A673 (cell line): ENCODE data around the gene STT3A. TPM values are rescaled to one million over a fixed set of nuclear protein-coding genes. Genes with fewer than 3 reads are reported as not detected.

Experiments used
- Bru-seq: library from RNA; stranded (reverse); fragments of 400-500 nt; gene quantifications from one replicate; lab custom pipeline; 2021; lab: Mats Ljungman, UMichigan
- BruChase-seq, 2 experiments: library from RNA; stranded (reverse); fragments of 400-500 nt; gene quantifications; one replicate each; lab custom pipeline; 2021; lab: Mats Ljungman, UMichigan
- BruUV-seq: library from RNA; stranded (reverse); fragments of 400-500 nt; replicated peaks from 2 replicates; lab custom pipeline; 2021; lab: Mats Ljungman, UMichigan
- CTCF ChIA-PET: fragments of 300-600 bp; sonication (Branson Sonifier 250); formaldehyde crosslinking; loops from one replicate; lab custom pipeline; 2022; ENCODE audit warnings: antibody characterized with exemption; lab: Charles Lee
- POLR2A ChIA-PET: fragments of 300-600 bp; sonication (Branson Sonifier 250); formaldehyde crosslinking; loops from one replicate; lab custom pipeline; 2022; ENCODE audit warnings: antibody characterized with exemption; ENCODE audit not compliant: low non-redundant PET; lab: Charles Lee
- DNase-seq: peaks from one replicate; pipeline ENCODE4 v3.0.0-alpha.2; 2015; ENCODE audit warnings: low spot score
- H3K27ac ChIP-seq: fragments of 200-600 bp; sonication (generic); 2 replicates; pipeline ENCODE4 v1.5.1; 2016; ENCODE audit warnings: mixed run types, low read depth, mild to moderate bottlenecking, mixed read lengths, antibody characterized with exemption, low read length; ENCODE audit not compliant: poor library complexity, severe bottlenecking
- H3K27me3 ChIP-seq: fragments of 200-600 bp; sonication (generic); replicated peaks from 2 replicates; pipeline ENCODE4 v1.6.1; 2017; ENCODE audit warnings: mixed run types, low read depth, mild to moderate bottlenecking, mixed read lengths, antibody characterized with exemption, low read length; ENCODE audit not compliant: insufficient read depth, poor library complexity
- H3K36me3 ChIP-seq: fragments of 200-600 bp; sonication (generic); 2 replicates; pipeline ENCODE4 v1.6.1; 2016; ENCODE audit warnings: mixed run types, mild to moderate bottlenecking, mixed read lengths, antibody characterized with exemption, low read length; ENCODE audit not compliant: insufficient read depth, poor library complexity, severe bottlenecking
- H3K4me1 ChIP-seq: fragments of 200-600 bp; sonication (generic); 2 replicates; pipeline ENCODE4 v1.6.1; 2017; ENCODE audit warnings: mixed run types, mild to moderate bottlenecking, mixed read lengths, antibody characterized with exemption, low read length; ENCODE audit not compliant: insufficient read depth, poor library complexity, severe bottlenecking
- H3K4me3 ChIP-seq: fragments of 200-600 bp; sonication (generic); 2 replicates; pipeline ENCODE4 v1.5.1; 2016; ENCODE audit warnings: low read depth, mixed run types, mild to moderate bottlenecking, mixed read lengths, low read length; ENCODE audit not compliant: poor library complexity, severe bottlenecking
- H3K9me3 ChIP-seq: fragments of 200-600 bp; sonication (generic); 2 replicates; pipeline ENCODE4 v1.6.1; 2016; ENCODE audit warnings: mixed run types, low read depth, mild to moderate bottlenecking, mixed read lengths, antibody characterized with exemption, low read length; ENCODE audit not compliant: poor library complexity, severe bottlenecking
- EZH2 ChIP-seq: fragments of 200-600 bp; sonication (generic); IDR thresholded peaks from 2 replicates; pipeline ENCODE4 v1.6.1; 2017; ENCODE audit warnings: borderline replicate concordance, low read depth, mild to moderate bottlenecking, mixed read lengths, antibody characterized with exemption, low read length; ENCODE audit not compliant: poor library complexity, severe bottlenecking
- intact Hi-C: fragments of 100-400 bp; cut with micrococcal nuclease; formaldehyde crosslinking; loops from one replicate; pipeline ENCODE4 v1.10.0; 2022; ENCODE audit not compliant: unreplicated experiment
- long read RNA-seq: library from polyadenylated mRNA; stranded (forward); transcript quantifications from one replicate; pipeline ENCODE4 v2.0.0, GENCODE V29; 2022
- total RNA-seq: library from RNA; stranded (reverse); gene quantifications from 2 replicates; pipeline ENCODE4 v1.2.3, GENCODE V29; 2021
- TF ChIP-seq, protein P1 (sequence below): fragments of 300-800, 200-600 bp; sonication (generic); conservative IDR thresholded peaks from 2 replicates; pipeline ENCODE4 v1.5.1; 2017; ENCODE audit warnings: low read depth, mild to moderate bottlenecking, antibody characterized with exemption, low read length, moderate library complexity, mixed read lengths

STT3A gene
- 240 and 278 TPM in 2 replicates for total RNA-seq
- Bru-seq, nascent RNA: percentile 91 among the genes with signal in this experiment
- BruChase-seq, experiment 1, labeled RNA remaining after a 2-hour chase: percentile 93 among the genes with signal in this experiment
- percentile 97 among the genes with signal in this experiment for BruChase-seq, experiment 2, labeled RNA remaining after a 6-hour chase
- long read RNA-seq, full-length matches to known transcripts: 304 of 373 reads
- long read RNA-seq, partial matches to known transcripts: 51 of 373 reads
- long read RNA-seq, other reads (novel, unspliced or antisense): 18 of 373 reads

DNA sequence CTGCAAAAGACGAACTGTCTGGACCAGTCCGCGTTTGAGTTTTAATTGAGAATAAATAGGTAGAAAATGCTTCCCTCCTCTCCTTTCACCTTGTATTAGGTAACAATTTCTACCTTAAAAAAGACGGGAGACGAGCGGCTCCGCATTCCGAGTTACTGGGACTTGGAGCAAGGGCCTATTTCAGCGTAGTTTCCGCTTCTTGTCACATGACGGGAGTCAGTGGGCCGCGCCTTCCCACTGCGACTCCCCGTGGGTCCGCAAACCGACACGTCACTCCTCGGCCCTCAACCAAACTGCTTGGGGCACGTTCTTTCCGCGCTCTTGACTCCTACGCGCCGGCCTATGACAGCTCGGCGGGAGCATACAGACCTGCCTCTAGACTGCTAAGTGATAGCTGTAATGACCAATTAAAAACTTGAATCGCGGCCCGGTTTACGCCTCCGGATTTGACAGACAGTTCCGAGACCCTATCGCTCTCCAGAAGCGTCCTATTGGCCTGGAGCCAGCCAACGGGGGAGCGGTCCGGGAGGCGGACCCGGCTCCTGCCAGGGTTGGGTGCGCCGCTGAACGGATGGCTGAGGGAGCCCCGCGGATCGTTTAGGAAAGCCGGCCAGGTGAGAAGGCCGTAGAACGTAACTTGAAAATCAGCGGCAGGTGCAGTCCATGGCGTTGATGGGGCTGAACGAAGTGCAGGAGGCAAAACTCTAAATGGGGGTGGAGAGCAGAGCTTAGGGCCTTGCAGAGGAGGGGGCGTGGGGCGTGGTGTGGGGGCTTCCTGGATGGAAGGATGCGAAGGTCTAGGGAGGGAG, at the start of gene STT3A:
STT3A (plus strand) TSS at position 548 of the 809 bp plus-strand sequence. CDS start 3,064 bp downstream, outside the sequence.
- CTCF ChIA-PET: interaction anchor here (1.0 kb wide), 1 partner anchor 295 kb away, joined by 5 read pairs; the partner anchor contains the start of gene HYLS1
- TF ChIP-seq EZH2: no peak
- TF ChIP-seq, protein P1, sequence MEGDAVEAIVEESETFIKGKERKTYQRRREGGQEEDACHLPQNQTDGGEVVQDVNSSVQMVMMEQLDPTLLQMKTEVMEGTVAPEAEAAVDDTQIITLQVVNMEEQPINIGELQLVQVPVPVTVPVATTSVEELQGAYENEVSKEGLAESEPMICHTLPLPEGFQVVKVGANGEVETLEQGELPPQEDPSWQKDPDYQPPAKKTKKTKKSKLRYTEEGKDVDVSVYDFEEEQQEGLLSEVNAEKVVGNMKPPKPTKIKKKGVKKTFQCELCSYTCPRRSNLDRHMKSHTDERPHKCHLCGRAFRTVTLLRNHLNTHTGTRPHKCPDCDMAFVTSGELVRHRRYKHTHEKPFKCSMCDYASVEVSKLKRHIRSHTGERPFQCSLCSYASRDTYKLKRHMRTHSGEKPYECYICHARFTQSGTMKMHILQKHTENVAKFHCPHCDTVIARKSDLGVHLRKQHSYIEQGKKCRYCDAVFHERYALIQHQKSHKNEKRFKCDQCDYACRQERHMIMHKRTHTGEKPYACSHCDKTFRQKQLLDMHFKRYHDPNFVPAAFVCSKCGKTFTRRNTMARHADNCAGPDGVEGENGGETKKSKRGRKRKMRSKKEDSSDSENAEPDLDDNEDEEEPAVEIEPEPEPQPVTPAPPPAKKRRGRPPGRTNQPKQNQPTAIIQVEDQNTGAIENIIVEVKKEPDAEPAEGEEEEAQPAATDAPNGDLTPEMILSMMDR: no peak
- Histone ChIP-seq H3K4me1 (peaks cover 15% of the 10 kb centered on the region), H3K27ac (peak within 1 kb of the TSS; percentile 92), H3K4me3 (peak within 1 kb of the TSS; percentile 75), H3K9me3 (no peaks in the 10 kb centered on the region), H3K36me3 (peaks cover 21% of the 10 kb centered on the region), H3K27me3 (no peaks in the 10 kb centered on the region)
- intact Hi-C loops: loop anchor here (1.0 to 5.0 kb wide), 2 partner anchors 33 to 640 kb away; partner anchors contain the start of genes CCDC15 and CHEK1
- POLR2A ChIA-PET: no interaction called here
- DNase-seq: peak; percentile 100
- BruUV-seq: no TSS peak

DNA sequence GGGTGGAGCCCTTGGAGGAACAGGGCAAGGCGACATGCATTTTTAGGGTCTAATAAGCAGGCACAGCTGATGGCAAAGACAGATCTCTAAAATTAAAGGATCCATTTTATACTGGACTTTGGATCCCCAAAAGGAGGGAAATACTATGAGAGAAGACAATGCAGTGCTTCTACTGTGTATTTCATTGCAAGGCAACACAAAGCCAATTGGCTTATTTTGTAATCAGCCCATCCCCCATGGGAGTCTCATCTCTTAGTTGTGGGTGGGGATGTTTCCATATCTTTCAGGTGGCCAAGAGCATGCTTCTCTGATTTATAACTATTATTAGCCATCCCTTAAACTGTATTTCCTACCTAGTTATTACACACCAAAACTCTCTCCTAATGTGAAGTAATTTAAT, 41.9 kb upstream of the STT3A start:
- POLR2A ChIA-PET: no interaction called here
- H3K27me3 ChIP-seq: no peaks in the 10 kb centered on the region

DNA sequence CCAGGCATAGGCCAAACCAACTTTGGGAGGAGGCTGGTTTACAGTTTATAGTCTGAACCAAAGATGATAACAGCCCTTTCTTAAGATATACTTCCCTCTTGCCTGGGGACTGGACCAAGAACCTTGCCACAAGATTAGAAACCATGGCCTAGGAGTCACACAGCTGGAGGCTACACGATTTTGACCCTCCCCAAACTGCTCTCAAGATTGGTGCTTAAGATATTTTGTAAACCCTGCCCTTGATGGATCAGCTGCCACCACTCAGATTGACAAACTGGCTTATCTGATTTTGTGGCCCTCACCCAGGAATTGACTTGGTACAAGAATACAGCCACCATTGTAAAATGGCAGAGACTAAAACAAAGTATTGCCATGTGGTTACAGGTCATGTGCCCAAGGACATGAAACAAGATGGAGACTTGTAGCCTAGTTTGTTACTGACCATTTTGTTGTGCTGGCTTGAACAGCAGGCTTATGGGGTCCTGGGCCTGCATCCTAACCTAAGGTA, 40.8 kb upstream of the STT3A start:
- Histone ChIP-seq H3K4me3 (no peak overlapping the region), H3K9me3 (peaks cover 31% of the 10 kb centered on the region), H3K27me3 (no peaks in the 10 kb centered on the region), H3K4me1 (no peaks in the 10 kb centered on the region), H3K27ac (no peak overlapping the region), H3K36me3 (no peaks in the 10 kb centered on the region)
- intact Hi-C loops: no loop called here
- no TSS peak for BruUV-seq
- ChIA-PET CTCF (no interaction called here), POLR2A (no interaction called here)
- no peak for DNase-seq
- TF ChIP-seq, protein P1: no peak
- no peak for TF ChIP-seq EZH2

More for the DNA sequence above, 41.9 kb upstream of the STT3A start:
- no peak for DNase-seq
- BruUV-seq: no TSS peak
- TF ChIP-seq, protein P1: no peak
- TF ChIP-seq EZH2: no peak
- H3K4me1 ChIP-seq: no peaks in the 10 kb centered on the region
- intact Hi-C loops: no loop called here
- no peak overlapping the region for H3K4me3 ChIP-seq
- CTCF ChIA-PET: no interaction called here
- no peak overlapping the region for H3K27ac ChIP-seq
- H3K36me3 ChIP-seq: no peaks in the 10 kb centered on the region
- H3K9me3 ChIP-seq: peaks cover 31% of the 10 kb centered on the region
